Measurements from ENCODE around the gene RBM39. TPM values are rescaled to one million over a fixed set of nuclear protein-coding genes. Genes with fewer than 3 reads are reported as not detected.

The RBM39 gene
- polyA plus RNA-seq, 3 donors, result 89.5 to 209 (median 98.0) TPM

- DNase-seq, result no peak
- intact Hi-C loops (cut with micrococcal nuclease), result loop anchor here in 1 of 2 donors (10.0 kb wide), 1 partner anchor 1205 kb away; no protein-coding TSS in a partner anchor
- Histone ChIP-seq H4K20me1 (ENCODE audit: insufficient read depth, low read length) (peaks cover 100% of the 10 kb centered on the region), H3K4me2 (replicated peaks; ENCODE audit: extremely low read depth, low read length, poor library complexity, severe bottlenecking) (no peak overlapping the region), H3K9ac (ENCODE audit: insufficient read depth, low read length, poor library complexity, severe bottlenecking) (no peak overlapping the region), H3K27me3 (ENCODE audit: control insufficient read depth in 2 of 2, insufficient read depth in 2 of 2, low read length in 2 of 2) (no peaks in the 10 kb centered on the region), H3K4me1 (ENCODE audit: control insufficient read depth in 1 of 2, insufficient read depth in 2 of 2, low read length in 2 of 2) (no peaks in the 10 kb centered on the region), H2AFZ (ENCODE audit: insufficient read depth, low read depth, low read length, poor library complexity, severe bottlenecking) (no peak overlapping the region), H3K79me2 (ENCODE audit: insufficient read depth, low read length) (peaks cover 94% of the 10 kb centered on the region), H3K9me3 (replicated peaks in 1 of 2; ENCODE audit: control insufficient read depth in 1 of 2, insufficient read depth in 1 of 2, low read length in 2 of 2) (no peaks in the 10 kb centered on the region), H3K27ac (ENCODE audit: low read depth in 1 of 2, low read length in 2 of 2) (no peak overlapping the region), H3K36me3 (replicated peaks in 1 of 2; ENCODE audit: control insufficient read depth in 1 of 2, insufficient read depth in 2 of 2, low read length in 2 of 2) (peaks cover 98 to 100% of the 10 kb centered on the region in 2 donors), H3K4me3 (replicated peaks in 1 of 3; ENCODE audit: low read depth in 2 of 3, low read length in 3 of 3) (no peak overlapping the region)
- H3K27me3 Mint-ChIP-seq (ENCODE audit: low read depth in 3 of 3), result no peaks in the 10 kb centered on the region
- H3K9me3 Mint-ChIP-seq, result no peaks in the 10 kb centered on the region
- H3K4me1 Mint-ChIP-seq, result no peaks in the 10 kb centered on the region
- peaks cover 73 to 91% of the 10 kb centered on the region in 2 donors for H3K36me3 Mint-ChIP-seq
- no peak overlapping the region for H3K27ac Mint-ChIP-seq
- no peak overlapping the region for H3K4me3 Mint-ChIP-seq
- no peak for TF ChIP-seq CTCF (IDR thresholded peaks at IDR 0.05)
Observed at GRCh38 chr20:35710039-35710438, 32.0 kb downstream of the RBM39 start.

- no peaks in the 10 kb centered on the region for H3K27me3 ChIP-seq (ENCODE audit: control insufficient read depth in 2 of 2, insufficient read depth in 2 of 2, low read length in 2 of 2)
- H3K27ac Mint-ChIP-seq, result peak overlapping the region in 4 of 7 donors; percentile 19 to 52 (median 38)
- peaks cover 77 to 91% of the 10 kb centered on the region in 2 donors for H3K36me3 Mint-ChIP-seq
- H3K36me3 ChIP-seq (replicated peaks in 1 of 2; ENCODE audit: control insufficient read depth in 1 of 2, insufficient read depth in 2 of 2, low read length in 2 of 2), result peaks cover 98 to 100% of the 10 kb centered on the region in 2 donors
- no peak overlapping the region for H3K4me3 ChIP-seq (replicated peaks in 1 of 3; ENCODE audit: low read depth in 2 of 3, low read length in 3 of 3)
- H3K27me3 Mint-ChIP-seq (ENCODE audit: low read depth in 3 of 3), result peaks cover 0 to 2% (median 0%) of the 10 kb centered on the region in 3 donors
- no peak for DNase-seq
- no peak for TF ChIP-seq CTCF (IDR thresholded peaks at IDR 0.05)
- no peak overlapping the region for H3K4me2 ChIP-seq (replicated peaks; ENCODE audit: extremely low read depth, low read length, poor library complexity, severe bottlenecking)
- no peak overlapping the region for H3K4me3 Mint-ChIP-seq
- no CpG with 5 or more reads among the region's 1 CpG for WGBS (ENCODE audit: insufficient coverage)
- H3K4me1 Mint-ChIP-seq, result no peaks in the 10 kb centered on the region
- peaks cover 100% of the 10 kb centered on the region for H4K20me1 ChIP-seq (ENCODE audit: insufficient read depth, low read length)
- H2AFZ ChIP-seq (ENCODE audit: insufficient read depth, low read depth, low read length, poor library complexity, severe bottlenecking), result no peak overlapping the region
- H3K79me2 ChIP-seq (ENCODE audit: insufficient read depth, low read length), result peaks cover 93% of the 10 kb centered on the region
- no peaks in the 10 kb centered on the region for H3K4me1 ChIP-seq (ENCODE audit: control insufficient read depth in 1 of 2, insufficient read depth in 2 of 2, low read length in 2 of 2)
- no peak overlapping the region for H3K27ac ChIP-seq (ENCODE audit: low read depth in 1 of 2, low read length in 2 of 2)
- H3K9me3 Mint-ChIP-seq, result no peaks in the 10 kb centered on the region
- no peaks in the 10 kb centered on the region for H3K9me3 ChIP-seq (replicated peaks in 1 of 2; ENCODE audit: control insufficient read depth in 1 of 2, insufficient read depth in 1 of 2, low read length in 2 of 2)
- no peak overlapping the region for H3K9ac ChIP-seq (ENCODE audit: insufficient read depth, low read length, poor library complexity, severe bottlenecking)
- intact Hi-C loops (cut with micrococcal nuclease), result no loop called here
Observed at GRCh38 chr20:35709259-35709658, 32.8 kb downstream of the RBM39 start.

All from CD14-positive monocyte (primary cell).